Uterus (tissue), 2 donors: Measurements from ENCODE around the gene ADAMTSL2.

Experiments
- POLR2A ChIP-seq, 2 donors: fragments of 450-650 bp; IDR thresholded peaks; one replicate each; pipeline ENCODE4 v1.6.1; 2016; ENCODE audit warnings: antibody characterized with exemption in 2 of 2, mild to moderate bottlenecking in 1 of 2, moderate library complexity in 1 of 2
- TF ChIP-seq, protein P1 (sequence below), 4 experiments: fragments of 200-600 bp in 2 of 4; fragments of 450-650 bp in 2 of 4; sonication (generic) in 2 of 4; IDR thresholded peaks; one replicate each; pipeline ENCODE4 v1.5.1; 2016 to 2019; ENCODE audit warnings: antibody characterized with exemption in 4 of 4, mild to moderate bottlenecking in 2 of 4, moderate library complexity in 1 of 4

- TF ChIP-seq, protein P1, sequence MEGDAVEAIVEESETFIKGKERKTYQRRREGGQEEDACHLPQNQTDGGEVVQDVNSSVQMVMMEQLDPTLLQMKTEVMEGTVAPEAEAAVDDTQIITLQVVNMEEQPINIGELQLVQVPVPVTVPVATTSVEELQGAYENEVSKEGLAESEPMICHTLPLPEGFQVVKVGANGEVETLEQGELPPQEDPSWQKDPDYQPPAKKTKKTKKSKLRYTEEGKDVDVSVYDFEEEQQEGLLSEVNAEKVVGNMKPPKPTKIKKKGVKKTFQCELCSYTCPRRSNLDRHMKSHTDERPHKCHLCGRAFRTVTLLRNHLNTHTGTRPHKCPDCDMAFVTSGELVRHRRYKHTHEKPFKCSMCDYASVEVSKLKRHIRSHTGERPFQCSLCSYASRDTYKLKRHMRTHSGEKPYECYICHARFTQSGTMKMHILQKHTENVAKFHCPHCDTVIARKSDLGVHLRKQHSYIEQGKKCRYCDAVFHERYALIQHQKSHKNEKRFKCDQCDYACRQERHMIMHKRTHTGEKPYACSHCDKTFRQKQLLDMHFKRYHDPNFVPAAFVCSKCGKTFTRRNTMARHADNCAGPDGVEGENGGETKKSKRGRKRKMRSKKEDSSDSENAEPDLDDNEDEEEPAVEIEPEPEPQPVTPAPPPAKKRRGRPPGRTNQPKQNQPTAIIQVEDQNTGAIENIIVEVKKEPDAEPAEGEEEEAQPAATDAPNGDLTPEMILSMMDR (IDR thresholded peaks at IDR 0.05), result no peak
- no peak for TF ChIP-seq POLR2A (IDR thresholded peaks at IDR 0.05)
Observed at GRCh38 chr9:133542002-133542401, 7.5 kb downstream of the ADAMTSL2 start.
